PFSK-1 (cell line): ENCODE results near the gene LILRA5.

Experiments used
- FOXP2 ChIP-seq: optimal IDR thresholded peaks from 2 replicates; pipeline ENCODE3; 2011; ENCODE audit warnings: borderline replicate concordance, control low read depth, inconsistent platforms; ENCODE audit not compliant: insufficient read depth; ENCODE audit errors: extremely low read length, extremely low read depth
- POLR2AphosphoS5 ChIP-seq: IDR thresholded peaks from 2 replicates; pipeline ENCODE4 v1.6.1; 2012; ENCODE audit warnings: low read depth, mild to moderate bottlenecking, control low read depth, low read length, moderate library complexity
- SIN3A ChIP-seq: IDR thresholded peaks from 2 replicates; pipeline ENCODE4 v1.6.1; 2012; ENCODE audit warnings: mild to moderate bottlenecking, low read length, moderate library complexity, borderline replicate concordance; ENCODE audit not compliant: insufficient read depth
- TAF1 ChIP-seq: IDR thresholded peaks from 2 replicates; pipeline ENCODE4 v1.6.1; 2012; ENCODE audit warnings: low read length, control low read depth, borderline replicate concordance; ENCODE audit not compliant: insufficient read depth
- TF ChIP-seq, protein P1 (sequence below), 2 experiments: IDR thresholded peaks; 2 replicates each; pipeline versions ENCODE4 v1.6.1 to v1.8.0; 2011 to 2012; ENCODE audit warnings: low read depth in 2 of 2, low read length in 2 of 2, control low read depth in 1 of 2, inconsistent platforms in 1 of 2, mild to moderate bottlenecking in 1 of 2, moderate library complexity in 1 of 2; ENCODE audit not compliant: insufficient read depth in 1 of 2

Gene LILRA5

GRCh38 chr19:54281007-54281728, 31.8 kb downstream of the LILRA5 start, which contains the start of gene LILRB2:
Gene LILRB2, minus strand, starts transcription at chr19:54281110. Its CDS starts 614 bp downstream, at chr19:54280496.
- no peak for TF ChIP-seq FOXP2

- no peak for TF ChIP-seq TAF1
Measured at GRCh38 chr19:54279406-54279962, 33.5 kb downstream of the LILRA5 start.

DNA sequence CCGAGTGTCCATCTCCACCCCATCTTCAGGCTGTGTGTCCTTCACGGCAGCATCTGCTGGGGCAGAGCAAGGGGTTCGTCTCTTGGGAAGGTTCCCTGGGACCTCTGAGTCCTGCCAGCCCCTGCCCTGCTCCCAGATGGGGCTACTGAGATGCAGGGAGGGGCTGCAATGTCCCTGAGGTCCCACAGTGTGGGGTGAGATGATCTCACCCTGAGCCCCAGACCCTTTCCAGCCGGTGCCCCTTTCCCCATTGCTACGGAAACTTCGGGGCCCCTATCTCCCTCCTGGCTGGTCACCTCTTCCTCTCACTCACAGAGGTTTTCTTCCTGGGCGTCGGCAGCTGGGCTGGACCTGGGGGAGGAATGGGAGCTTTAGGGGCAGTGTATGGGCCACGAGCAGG, 37.0 kb downstream of the LILRA5 start:
- TF ChIP-seq, protein P1, sequence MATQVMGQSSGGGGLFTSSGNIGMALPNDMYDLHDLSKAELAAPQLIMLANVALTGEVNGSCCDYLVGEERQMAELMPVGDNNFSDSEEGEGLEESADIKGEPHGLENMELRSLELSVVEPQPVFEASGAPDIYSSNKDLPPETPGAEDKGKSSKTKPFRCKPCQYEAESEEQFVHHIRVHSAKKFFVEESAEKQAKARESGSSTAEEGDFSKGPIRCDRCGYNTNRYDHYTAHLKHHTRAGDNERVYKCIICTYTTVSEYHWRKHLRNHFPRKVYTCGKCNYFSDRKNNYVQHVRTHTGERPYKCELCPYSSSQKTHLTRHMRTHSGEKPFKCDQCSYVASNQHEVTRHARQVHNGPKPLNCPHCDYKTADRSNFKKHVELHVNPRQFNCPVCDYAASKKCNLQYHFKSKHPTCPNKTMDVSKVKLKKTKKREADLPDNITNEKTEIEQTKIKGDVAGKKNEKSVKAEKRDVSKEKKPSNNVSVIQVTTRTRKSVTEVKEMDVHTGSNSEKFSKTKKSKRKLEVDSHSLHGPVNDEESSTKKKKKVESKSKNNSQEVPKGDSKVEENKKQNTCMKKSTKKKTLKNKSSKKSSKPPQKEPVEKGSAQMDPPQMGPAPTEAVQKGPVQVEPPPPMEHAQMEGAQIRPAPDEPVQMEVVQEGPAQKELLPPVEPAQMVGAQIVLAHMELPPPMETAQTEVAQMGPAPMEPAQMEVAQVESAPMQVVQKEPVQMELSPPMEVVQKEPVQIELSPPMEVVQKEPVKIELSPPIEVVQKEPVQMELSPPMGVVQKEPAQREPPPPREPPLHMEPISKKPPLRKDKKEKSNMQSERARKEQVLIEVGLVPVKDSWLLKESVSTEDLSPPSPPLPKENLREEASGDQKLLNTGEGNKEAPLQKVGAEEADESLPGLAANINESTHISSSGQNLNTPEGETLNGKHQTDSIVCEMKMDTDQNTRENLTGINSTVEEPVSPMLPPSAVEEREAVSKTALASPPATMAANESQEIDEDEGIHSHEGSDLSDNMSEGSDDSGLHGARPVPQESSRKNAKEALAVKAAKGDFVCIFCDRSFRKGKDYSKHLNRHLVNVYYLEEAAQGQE (IDR thresholded peaks at IDR 0.05; ENCODE audit: insufficient read depth in 1 of 2, low read depth in 2 of 2, low read length in 2 of 2): no peak
- no peak for TF ChIP-seq TAF1
- TF ChIP-seq SIN3A: no peak
- TF ChIP-seq POLR2AphosphoS5: no peak
- no peak for TF ChIP-seq FOXP2

- TF ChIP-seq TAF1: no peak
- TF ChIP-seq SIN3A: no peak
- TF ChIP-seq POLR2AphosphoS5: no peak
- TF ChIP-seq FOXP2: no peak
- TF ChIP-seq, protein P1 (IDR thresholded peaks at IDR 0.05; ENCODE audit: insufficient read depth in 1 of 2, low read depth in 2 of 2, low read length in 2 of 2): no peak
Measured at GRCh38 chr19:54273821-54274220, 39.1 kb downstream of the LILRA5 start.

DNA sequence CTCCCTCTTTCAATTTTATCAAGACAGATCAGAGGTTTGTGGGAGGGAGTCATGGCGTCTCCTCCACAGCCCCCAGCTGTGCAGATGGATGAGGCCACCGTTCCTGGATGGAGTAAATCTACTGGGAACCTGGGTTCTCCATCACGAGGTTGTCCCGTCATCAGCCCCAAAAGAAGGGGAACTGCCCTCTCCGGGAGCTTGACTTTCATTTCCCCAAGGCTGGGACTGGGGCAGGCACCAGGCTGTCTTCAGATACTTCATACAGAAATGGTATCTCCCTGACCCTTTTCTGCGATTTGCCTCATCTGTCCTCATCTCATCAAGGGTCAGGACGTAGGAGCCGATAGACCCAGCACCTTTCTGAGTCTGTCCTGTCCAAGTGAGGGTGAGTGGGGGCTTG, 41.9 kb downstream of the LILRA5 start:
- TF ChIP-seq POLR2AphosphoS5 (no peak), TAF1 (no peak), SIN3A (no peak), FOXP2 (no peak)
- TF ChIP-seq, protein P1 (IDR thresholded peaks at IDR 0.05; ENCODE audit: insufficient read depth in 1 of 2, low read depth in 2 of 2, low read length in 2 of 2): no peak

DNA sequence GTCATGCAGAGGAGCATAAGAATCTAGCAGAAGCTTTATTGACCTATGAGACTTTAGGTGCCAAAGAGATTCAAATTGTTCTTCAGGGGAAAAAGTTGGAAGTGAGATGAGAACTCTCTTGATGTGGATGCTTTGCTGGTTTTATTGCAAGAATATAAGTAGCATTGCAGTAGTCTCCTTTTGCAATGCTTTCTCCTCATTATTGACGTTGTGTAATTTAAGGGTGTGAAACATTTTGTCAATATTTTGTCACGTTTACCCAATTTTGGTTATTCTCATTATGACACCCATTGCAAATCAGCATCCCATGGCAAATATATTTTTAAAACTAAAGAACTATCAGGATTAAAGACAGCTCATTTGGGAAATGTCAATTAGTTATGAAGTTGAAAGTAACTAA, 44.0 kb downstream of the LILRA5 start:
- TF ChIP-seq TAF1 (no peak), SIN3A (no peak), FOXP2 (no peak), POLR2AphosphoS5 (no peak)
- TF ChIP-seq, protein P1 (IDR thresholded peaks at IDR 0.05; ENCODE audit: insufficient read depth in 1 of 2, low read depth in 2 of 2, low read length in 2 of 2): no peak
